AG20443 (cell line): ENCODE data around the gene ITGB1BP1.

Experiments
- DNase-seq: peaks from one replicate; pipeline ENCODE4 v3.0.0; 2012; ENCODE audit warnings: low spot score, mixed read lengths

Gene ITGB1BP1

DNA sequence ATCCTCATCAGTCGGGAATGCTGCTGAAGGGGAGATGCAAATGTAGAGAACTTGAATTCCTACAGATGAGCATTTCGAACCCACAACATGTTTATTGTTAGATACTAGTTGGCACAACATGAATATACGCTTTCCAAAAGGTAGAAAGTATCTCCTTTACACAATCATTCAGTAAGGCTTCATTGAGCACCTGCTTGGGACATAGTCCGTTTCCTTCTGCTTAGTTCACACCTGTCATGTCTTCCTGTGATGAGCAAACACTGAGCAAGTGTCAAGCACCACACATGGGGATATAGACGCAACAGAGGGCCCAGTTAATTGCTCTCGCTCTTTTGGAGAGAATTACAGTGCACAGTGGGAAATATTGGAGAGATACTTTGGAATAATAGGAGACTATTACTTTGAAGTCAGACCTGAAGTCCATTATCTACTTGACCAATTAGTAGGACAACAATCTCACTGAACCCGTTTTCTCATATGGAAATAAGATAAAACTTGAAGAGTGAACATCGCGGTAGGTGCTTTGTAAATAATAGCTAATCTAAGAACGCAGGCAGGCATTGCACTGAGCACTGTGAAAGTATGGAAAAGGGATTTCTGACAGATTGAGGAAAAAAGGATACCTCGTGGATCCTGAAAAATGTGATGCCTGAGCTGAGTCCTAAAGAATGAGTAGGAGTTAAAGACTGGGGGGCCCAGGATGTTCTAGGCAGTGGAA lies 1.3 kb upstream of the ITGB1BP1 start:
- DNase-seq, result no peak

DNA sequence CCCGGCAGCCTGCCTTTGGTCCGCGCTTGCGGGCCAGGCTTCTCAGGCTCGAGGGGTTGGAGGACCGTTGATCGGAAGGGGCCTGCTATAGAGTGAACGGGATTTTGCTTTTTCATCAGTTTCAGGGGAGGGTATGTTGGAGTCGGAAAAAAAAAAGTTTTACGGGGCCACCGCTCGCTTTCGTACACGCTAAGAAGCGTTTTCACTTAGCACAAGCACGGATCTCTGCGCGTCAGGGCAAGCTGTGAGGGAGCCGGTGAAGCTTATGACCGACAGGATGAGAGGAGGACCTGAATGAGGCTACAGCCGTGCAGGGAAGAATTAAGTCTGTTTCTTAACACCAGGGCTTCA lies 569 bp upstream of the ITGB1BP1 start:
- no peak for DNase-seq

DNA sequence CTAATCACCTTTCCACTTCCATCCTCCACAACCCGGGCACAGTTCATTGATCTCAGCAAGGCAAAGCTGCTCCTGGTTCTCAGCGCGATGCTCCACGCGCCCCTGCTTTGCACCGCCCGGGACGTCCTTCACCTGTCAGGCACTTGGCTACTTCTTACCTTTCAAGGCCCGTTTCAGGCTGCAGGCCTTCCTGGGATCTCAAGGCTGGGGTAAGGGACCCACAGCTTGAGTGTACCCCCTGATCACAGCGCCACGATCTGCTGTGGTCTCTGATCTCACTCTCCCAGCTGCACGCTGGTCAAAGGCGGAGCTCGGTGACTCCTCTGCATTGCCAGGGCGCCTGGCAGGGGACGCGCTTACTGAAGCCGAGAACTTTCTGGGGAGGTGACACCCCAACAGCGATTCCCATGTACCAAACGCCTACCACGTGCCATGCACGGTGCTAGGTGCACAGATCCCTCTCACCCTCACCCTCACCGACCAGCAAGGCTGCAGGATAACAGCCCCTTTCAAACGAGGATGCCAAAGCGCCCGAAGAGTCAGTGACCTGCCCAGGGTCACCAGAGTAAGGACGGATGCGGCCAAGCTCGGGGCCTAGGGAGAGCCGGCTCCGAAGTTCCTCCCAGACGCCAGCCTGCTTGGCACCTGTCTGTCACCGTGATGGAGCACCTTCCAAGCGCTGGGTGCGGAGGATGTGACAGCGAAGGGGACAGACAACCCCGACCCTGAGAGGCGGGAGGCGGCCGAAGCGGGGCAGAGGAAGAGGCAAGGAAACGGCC lies 818 bp downstream of the ITGB1BP1 start:
- DNase-seq, result peak; percentile 79

DNA sequence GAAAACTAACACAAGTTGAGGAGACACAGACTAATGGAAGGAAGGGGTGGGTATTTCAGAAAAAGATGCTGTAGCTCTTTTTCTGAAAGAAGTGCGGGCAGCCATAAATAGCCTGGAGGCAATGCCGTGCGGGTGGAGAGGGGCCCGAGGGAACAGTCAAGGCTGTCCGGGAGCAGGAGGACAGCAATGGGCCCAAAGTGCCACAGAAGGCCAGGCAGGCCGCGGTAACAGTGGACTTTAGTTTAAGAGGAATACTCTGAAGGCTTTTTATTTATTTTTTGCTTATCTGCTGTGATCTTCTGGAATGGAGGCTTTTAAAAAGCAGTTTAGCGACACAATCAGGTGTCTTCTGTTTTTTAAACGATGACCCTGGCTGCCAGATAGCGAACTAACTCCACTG lies 2.8 kb downstream of the ITGB1BP1 start:
- DNase-seq, result no peak

DNA sequence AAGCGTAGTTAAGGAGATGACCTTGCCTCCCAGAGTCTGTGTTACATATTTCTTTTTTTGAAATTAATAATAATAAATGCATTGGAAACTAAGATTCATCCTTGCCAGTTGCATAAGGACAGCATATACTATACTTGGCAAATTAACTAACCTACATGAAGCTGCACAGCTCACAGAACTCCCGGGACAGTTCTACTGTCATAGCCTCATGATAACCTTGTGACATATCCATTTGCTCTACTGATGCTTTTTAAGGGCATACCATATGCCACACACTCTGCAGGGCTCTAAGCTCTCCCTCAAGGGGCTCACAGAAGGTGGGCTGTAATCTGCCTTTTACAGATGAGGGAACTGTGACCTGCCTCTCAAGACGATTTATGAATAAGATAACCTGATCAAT lies 3.8 kb downstream of the ITGB1BP1 start:
- no peak for DNase-seq

DNA sequence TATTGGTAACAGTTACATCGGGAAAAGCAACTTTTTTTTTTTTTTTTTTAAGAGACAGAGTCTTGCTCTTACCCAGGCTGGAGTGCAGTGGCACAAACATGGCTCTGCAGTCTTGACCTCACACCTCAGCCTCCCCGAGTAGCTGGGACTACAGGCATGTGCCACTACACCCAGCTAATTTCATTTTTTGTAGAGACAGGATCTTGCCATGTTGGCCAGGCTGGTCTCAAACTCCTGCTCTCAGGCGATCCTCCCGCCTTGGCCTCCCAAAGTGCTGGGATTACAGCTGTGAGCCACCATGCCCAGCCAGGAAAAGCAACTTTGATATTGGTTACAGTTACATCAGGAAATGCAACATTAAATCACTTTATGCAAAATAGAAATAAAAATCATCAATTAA lies 4.6 kb downstream of the ITGB1BP1 start:
- no peak for DNase-seq

DNA sequence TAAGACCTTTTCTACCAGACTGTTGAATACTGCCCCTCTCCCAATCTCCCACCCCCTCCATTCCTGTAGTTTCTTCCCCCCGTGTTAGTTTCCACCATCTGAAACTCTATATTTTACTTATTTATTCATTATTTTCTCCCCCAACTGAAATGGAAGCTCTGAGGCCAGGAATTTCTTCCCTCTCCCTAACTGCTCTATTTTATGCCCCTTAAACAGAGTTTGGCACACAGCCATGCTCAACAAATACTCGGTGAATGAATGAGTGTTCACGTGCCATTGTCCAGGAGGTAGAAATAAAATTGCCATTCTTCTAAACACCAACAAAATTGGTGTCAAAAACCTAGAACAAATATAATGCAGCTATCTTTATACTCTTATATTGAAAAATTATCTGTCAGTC lies 5.6 kb downstream of the ITGB1BP1 start:
- no peak for DNase-seq

DNA sequence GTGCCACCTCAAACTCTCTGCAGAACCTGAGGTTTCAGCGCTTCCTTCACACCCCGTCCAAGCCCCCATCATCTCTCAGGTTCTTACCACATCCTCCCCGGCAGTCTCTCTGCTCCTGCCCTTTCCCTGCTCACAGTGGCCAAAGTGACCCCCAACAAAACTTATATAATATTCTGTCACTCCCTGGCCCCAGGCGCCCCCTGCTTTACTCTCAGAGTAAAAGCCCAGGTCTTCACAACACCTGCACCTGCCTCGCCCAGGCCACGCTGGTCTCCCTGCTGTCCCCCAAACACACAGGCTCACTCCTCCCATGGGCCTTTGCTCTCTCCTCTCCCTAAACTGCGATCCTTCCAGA lies 6.4 kb downstream of the ITGB1BP1 start:
- DNase-seq, result no peak

DNA sequence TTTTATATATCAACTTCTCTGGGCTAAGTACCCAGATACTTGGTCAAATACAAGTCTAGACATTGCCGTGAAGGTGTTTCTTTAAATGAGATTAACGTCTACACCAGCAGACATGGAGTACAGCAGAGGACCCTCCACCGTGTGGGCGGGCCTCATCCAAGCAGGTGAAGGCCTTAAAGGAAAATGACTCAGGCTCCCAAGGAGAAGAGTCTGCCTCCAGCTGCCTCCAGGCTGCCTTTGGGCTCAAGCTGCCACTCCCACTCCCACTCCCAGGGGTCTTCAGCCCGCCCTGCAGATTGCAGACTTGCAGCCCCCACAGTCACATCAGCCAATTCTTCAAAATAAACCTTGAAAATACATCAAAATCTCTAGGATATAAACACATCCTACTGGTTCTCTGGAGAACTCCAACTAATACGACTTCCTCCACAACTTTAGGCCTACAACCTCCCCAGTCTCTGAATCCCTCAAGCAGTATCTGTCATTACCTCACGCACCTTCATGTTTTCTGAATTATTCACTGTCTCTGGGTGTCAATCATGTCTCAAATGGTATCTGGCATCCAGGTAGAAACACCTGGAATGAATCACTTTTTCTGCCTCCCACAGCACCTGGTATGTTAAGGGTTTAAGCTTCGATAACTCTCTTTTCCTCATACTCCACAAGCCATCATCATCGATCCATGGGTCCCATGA lies 6.9 kb downstream of the ITGB1BP1 start:
- no peak for DNase-seq

DNA sequence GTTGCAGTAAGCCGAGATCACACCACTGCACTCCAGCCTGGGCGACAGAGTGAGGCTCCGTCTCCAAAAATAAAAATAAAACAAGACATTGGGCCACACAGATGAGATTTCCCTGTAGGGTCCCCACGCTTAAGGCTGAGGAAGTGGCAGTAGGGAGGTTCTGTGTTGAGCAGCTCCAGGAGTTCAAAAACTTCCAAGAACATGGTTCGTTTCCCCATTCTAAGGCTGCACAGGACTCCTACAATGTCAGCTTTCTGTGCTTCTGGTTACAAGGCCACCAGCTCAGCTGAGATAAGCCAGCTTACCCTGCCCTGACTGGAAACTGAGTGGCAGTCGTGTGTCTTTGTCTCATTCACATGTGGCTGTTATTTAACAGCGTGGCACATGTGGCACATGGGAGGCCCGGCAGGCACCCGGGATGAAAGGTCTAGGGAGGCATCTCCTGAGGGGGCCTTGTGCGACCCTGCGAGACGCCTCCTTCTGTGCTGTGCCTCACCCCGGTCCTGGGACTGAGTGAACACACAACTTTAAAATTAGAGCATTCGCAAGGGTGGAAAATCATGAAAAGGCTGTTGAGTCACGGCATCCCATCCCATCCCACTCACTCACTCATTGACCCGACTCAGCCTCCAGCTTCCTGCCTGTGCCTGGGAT lies 7.7 kb downstream of the ITGB1BP1 start:
- no peak for DNase-seq

DNA sequence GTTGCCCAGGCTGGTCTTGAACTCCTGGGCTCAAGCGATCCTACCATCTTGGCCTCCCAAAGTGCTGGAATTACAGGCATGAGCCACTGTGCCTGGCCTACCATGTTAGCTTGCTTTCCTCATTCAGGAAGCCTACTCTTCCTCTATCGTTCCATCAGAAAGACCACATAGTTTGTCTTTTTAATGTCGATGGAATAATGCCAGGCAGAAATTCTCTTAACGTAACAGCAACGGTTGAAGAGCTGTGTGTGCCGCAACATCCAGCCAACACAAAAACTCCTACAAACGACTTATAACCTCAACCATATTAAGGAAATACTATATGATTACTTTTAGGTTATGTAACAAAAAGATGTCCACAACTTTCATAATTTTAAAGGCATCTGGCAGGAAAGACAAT lies 10.5 kb downstream of the ITGB1BP1 start:
- DNase-seq, result no peak

DNA sequence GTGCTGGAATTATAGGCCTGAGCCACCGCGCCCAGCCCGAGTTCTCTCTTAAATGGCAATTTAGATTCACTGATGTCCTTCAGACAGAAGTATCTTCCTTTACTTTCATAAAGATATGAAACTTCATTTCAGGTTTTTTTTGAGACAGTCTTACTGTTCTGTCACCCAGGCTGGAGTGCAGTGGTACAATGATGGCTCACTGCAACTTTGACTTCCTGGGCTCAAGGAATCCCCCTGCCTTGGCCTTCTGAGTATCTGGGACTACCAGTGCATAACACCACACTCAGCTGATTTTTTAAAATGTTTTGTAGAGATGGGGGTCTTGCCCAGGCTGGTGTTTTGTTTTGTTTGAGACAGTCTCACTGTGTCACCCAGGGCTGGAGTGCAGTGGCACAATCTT lies 13.2 kb downstream of the ITGB1BP1 start:
- no peak for DNase-seq

DNA sequence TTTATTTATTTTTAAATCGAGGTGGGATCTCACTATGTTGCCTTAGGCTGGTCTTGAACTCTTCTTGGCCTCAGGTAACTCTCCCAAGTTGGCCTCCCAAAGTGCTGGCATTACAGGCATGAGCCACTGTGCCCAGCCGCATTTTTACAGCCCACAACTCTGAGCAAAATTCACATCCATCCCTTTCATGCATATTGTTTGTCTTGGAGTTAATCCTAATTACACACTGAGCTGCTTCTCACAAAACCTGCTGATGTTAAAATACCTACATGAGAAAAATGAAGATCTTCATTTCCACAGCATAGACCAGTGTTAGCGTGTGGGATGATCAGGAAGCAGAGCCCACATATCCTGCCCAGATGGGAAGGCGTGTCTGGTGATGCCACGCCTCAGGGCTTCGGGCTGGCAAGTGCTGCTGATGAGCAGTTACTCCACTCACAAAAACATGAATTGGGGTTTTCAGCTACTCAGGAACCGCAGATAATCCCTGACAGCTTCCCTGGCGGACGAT lies 14.6 kb downstream of the ITGB1BP1 start:
- no peak for DNase-seq

DNA sequence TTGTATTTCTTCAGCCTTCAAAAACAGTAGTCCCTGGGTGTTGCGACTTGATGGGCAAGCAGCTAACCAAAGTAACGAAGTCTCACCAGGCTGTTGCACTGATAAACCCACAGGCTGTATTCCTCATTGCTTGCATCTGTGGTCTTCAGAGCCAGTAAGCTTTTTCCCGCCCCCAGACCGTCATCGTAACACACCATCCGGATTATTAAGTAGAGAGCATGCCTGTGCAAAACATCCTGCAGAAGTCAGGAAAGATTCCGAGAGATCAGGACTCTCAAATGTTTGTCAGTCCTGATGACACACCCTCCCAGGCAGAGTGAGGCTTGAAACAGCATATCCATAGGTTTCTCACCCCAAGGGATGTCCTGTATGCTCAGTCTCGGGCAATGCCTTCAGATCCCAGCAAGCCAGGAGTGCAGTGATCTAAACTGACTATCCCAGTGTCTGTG lies 15.9 kb downstream of the ITGB1BP1 start:
- no peak for DNase-seq

DNA sequence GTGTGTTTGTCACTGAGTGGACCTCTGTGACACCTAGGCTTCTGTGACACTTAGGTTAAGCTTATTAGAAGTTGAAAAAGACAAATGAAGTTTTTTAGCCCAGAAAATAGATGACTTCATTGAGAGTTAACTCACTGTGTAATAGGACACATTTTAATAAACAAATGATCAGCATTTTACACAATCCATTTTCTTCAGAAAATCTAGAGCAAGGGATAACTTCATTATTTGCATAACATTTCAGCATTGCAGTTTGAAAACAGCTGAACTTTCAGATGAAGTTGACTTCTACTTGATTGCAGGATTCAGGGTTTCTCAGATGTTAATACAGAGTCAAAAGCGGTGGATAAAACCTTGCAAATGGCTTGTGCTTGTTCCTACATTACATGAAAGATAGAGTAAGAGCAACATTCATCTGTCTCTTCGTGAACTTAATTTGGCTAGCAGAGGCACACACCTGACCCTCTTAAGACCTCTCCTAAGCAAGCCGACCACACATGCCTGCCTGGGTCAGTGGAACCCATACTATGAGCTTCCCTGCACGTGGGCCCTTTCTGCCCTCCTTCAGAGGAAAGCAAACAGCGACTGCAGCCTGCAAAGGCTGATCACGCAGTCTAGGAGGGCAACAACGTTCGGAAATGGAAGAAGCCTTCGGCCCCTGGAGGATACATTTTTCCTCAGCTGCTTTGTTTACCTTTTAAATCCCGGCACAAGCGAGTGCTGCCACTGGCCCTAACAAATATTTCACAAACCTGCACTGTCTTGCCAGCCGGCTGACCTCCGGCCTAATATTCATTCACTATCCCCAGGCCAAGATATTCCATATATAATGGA lies 16.6 kb downstream of the ITGB1BP1 start:
- DNase-seq, result no peak

DNA sequence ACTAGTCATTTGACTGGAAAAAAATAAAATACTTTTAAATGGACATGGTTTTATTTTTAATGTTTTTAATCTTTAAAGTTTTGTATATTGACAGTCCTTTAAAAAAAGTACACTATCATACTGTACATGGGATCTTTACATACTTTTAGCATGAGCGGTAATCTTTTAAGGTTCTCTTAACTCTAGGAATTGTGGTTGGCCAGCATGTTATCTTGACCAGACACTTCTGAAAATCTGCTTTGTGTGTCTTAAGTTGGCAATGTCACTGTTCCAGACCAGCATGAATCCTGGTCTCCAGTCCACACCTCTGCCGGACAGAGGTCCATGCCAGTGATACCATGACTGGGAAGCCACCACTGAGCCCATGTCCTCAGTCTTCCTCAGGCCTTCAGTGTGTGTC lies 17.7 kb downstream of the ITGB1BP1 start:
- no peak for DNase-seq

DNA sequence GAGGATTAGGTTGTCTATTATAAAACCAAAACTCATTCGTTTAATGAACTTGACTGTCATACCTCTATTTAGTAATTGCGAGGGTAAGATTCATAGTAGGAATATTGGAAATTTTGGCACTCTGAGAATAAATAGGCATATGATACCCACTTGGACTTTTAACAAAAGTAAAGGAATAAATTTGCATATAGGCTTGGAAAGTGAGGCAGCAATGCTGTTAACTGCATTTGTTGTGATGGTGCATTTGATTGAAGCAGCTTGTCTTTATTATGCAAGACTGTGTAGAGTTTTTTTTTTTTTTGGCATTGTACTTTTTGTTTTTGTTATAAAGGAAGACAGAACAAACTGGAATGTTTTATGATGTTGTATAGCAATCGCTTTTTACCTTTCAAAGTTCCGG lies 18.9 kb downstream of the ITGB1BP1 start:
- DNase-seq, result no peak

DNA sequence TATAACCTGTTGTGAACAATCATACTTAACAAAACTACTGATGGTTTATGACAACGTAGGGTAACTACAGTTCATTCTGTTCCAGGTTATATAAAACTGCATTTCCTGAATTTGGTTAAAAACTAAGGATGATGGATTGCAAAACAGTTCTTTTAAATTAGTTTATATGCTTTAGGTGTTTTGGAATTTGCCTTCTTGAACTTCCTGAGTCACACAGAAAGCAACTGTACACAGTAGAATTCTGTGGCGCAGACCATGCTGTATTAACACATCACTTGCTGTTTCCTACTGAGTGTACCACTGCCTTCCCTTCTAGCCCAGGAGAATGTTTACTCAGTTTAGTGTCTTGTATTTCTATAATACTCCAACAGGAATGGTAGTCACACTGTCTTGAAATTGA lies 19.4 kb downstream of the ITGB1BP1 start:
- DNase-seq, result no peak

DNA sequence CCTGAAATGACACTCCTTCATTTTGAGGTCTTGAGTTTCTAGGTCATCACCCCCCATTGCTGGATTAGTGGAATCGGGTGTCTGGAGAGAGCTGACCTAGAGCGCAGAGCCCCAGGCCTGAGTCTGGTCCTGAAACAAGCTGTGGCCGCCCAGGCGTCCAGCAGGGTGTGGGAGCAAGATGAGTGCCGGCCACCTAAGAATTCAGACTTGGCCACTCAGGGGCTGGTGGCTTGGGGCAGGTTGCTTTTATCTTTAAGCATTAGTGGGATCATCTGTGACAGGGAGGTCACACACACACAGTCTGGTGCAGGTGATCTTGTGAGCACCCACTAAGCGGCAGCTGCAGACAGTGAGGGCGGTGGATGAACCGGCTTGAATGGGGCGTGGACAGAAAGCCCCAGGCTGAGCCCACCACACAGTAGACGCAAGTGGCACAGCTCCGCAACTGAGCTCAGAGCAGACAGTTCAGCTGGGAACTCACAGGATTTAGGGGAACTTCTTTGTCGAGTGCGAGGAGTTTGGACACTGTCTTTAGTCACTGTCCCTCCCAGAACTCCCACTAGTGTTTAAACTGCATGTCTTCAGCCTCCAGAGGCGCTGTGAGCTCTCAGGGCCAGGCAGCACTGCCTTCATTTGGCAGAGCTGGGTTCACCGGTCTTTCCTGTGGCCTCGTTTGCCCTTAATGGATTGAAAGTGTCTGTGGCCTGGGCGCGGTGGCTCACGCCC lies 21.5 kb downstream of the ITGB1BP1 start:
- no peak for DNase-seq

DNA sequence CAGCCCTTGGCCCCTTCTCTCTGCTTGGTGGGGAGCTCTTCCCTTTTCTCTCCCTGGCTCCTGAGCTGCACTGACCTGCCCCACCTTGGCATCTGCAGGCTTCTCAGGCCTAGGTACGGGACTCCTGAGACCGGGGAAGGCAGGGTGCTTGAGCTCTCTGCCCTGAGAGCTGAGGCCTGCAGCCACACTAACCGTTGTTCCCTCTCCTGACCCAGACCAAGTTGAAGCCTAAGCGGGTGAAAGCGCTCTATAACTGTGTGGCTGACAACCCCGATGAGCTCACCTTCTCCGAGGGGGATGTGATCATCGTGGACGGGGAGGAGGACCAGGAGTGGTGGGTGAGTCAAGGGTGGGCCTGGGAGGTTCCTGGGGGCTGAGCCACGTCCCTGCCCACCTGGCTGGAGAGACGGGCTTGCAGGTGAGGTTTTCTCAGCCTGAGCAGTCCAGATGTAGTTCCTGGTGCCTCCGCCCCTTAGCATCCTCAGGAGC lies 22.2 kb downstream of the ITGB1BP1 start:
- no peak for DNase-seq
